CD4-positive, CD25-positive, alpha-beta regulatory T cell (primary cell): ENCODE data around the gene VENTX. TPM values are rescaled to one million over a fixed set of nuclear protein-coding genes. Genes with fewer than 3 reads are reported as not detected.

Experiments
- ATAC-seq, 2 donors: fragments of 150-1000 bp; cut with Tn5 transposase; one replicate each; pipeline ENCODE4 v1.10.0; 2021; ENCODE audit warnings: low read depth in 2 of 2, moderate number of reproducible peaks in 2 of 2, moderate library complexity in 1 of 2
- DNase-seq, 3 donors: peaks; one replicate each; pipeline versions ENCODE4 v3.0.0 to v3.0.0-alpha.2; 2012 to 2022; ENCODE audit warnings: mixed read lengths in 1 of 3
- H3K27ac ChIP-seq: one replicate; pipeline ENCODE4 v1.7.0; 2013; ENCODE audit warnings: mild to moderate bottlenecking, low read length; ENCODE audit not compliant: insufficient read depth, poor library complexity, severe bottlenecking
- H3K27me3 ChIP-seq: one replicate; pipeline ENCODE4 v1.7.0; 2013; ENCODE audit warnings: low read length; ENCODE audit not compliant: control insufficient read depth, insufficient read depth
- H3K36me3 ChIP-seq: one replicate; pipeline ENCODE4 v1.7.0; 2013; ENCODE audit warnings: mild to moderate bottlenecking, low read length, moderate library complexity; ENCODE audit not compliant: control insufficient read depth, insufficient read depth
- H3K4me1 ChIP-seq: 2 replicates; pipeline ENCODE4 v1.7.0; 2013; ENCODE audit warnings: mild to moderate bottlenecking, low read length; ENCODE audit not compliant: insufficient read depth, control insufficient read depth, poor library complexity, severe bottlenecking
- H3K4me3 ChIP-seq: one replicate; pipeline ENCODE4 v1.7.0; 2013; ENCODE audit warnings: low read depth, mild to moderate bottlenecking, low read length, moderate library complexity
- H3K9me3 ChIP-seq, 2 experiments: 1 replicate in 1 of 2; 2 replicates in 1 of 2; pipeline ENCODE4 v1.7.0; 2013; ENCODE audit warnings: low read length in 2 of 2, mild to moderate bottlenecking in 1 of 2, moderate library complexity in 1 of 2; ENCODE audit not compliant: control insufficient read depth in 2 of 2
- H3K27ac Mint-ChIP-seq, 3 donors: one replicate each; pipeline ENCODE4 v1.8.0; 2020 to 2022; ENCODE audit warnings: mild to moderate bottlenecking in 3 of 3, mixed read lengths in 3 of 3, moderate library complexity in 2 of 3
- H3K27me3 Mint-ChIP-seq: one replicate; pipeline ENCODE4 v1.8.0; 2022; ENCODE audit warnings: mild to moderate bottlenecking, mixed read lengths
- H3K36me3 Mint-ChIP-seq: one replicate; pipeline ENCODE4 v1.8.0; 2020; ENCODE audit warnings: mixed read lengths
- H3K4me1 Mint-ChIP-seq, 4 donors: one replicate each; pipeline ENCODE4 v1.8.0; 2020 to 2022; ENCODE audit warnings: mixed read lengths in 4 of 4, mild to moderate bottlenecking in 1 of 4
- H3K4me3 Mint-ChIP-seq, 4 donors: one replicate each; pipeline ENCODE4 v1.8.0; 2020 to 2022; ENCODE audit warnings: mild to moderate bottlenecking in 4 of 4, mixed read lengths in 4 of 4, moderate library complexity in 3 of 4
- H3K9me3 Mint-ChIP-seq, 7 donors: one replicate each; pipeline ENCODE4 v1.8.0; 2020 to 2022; ENCODE audit warnings: mixed read lengths in 7 of 7, mild to moderate bottlenecking in 3 of 7, moderate library complexity in 2 of 7
- polyA plus RNA-seq, 4 donors: library from polyadenylated mRNA; unstranded; fragments of 300-500 nt; fragmentation: Illumina TruSeq; gene quantifications; one replicate each; pipeline ENCODE4 v1.2.3, GENCODE V29; 2021
- total RNA-seq: library from RNA; stranded (reverse); gene quantifications from one replicate; pipeline ENCODE4 v1.2.3, GENCODE V29; 2022

Gene VENTX
- total and polyA plus RNA-seq, 5 donors from 2014 or later: not detected

- no peak overlapping the region for H3K4me3 ChIP-seq
- H3K36me3 Mint-ChIP-seq: peaks cover 37% of the 10 kb centered on the region
- H3K27ac Mint-ChIP-seq: no peak overlapping the region
- H3K27ac ChIP-seq: no peak overlapping the region
- ATAC-seq (no peak), DNase-seq (no peak)
- peaks cover 28% of the 10 kb centered on the region for H3K4me1 ChIP-seq
- peak overlapping the region in 1 of 4 donors; percentile 32 for H3K4me3 Mint-ChIP-seq
- peaks cover 0 to 25% (median 13%) of the 10 kb centered on the region in 4 donors for H3K4me1 Mint-ChIP-seq
- H3K9me3 ChIP-seq: no peaks in the 10 kb centered on the region
- peaks cover 51% of the 10 kb centered on the region for H3K36me3 ChIP-seq
- no peaks in the 10 kb centered on the region for H3K27me3 Mint-ChIP-seq
- H3K9me3 Mint-ChIP-seq: no peaks in the 10 kb centered on the region
- H3K27me3 ChIP-seq: no peaks in the 10 kb centered on the region
Measured at GRCh38 chr10:133281628-133282372, 44.1 kb downstream of the VENTX start.

GRCh38 chr10:133282846-133283390 lies 45.3 kb downstream of the VENTX start:
- ATAC-seq (no peak), DNase-seq (no peak)
- Histone ChIP-seq H3K27ac (no peak overlapping the region), H3K36me3 (peaks cover 55% of the 10 kb centered on the region), H3K9me3 (no peaks in the 10 kb centered on the region), H3K27me3 (no peaks in the 10 kb centered on the region), H3K4me1 (peaks cover 17% of the 10 kb centered on the region), H3K4me3 (no peak overlapping the region)
- Mint-ChIP-seq H3K27ac (no peak overlapping the region), H3K36me3 (peaks cover 40% of the 10 kb centered on the region), H3K9me3 (no peaks in the 10 kb centered on the region), H3K4me3 (no peak overlapping the region), H3K4me1 (peaks cover 0 to 20% (median 10%) of the 10 kb centered on the region in 4 donors), H3K27me3 (no peaks in the 10 kb centered on the region)

- Mint-ChIP-seq H3K27me3 (no peaks in the 10 kb centered on the region), H3K4me3 (no peak overlapping the region), H3K36me3 (peaks cover 43% of the 10 kb centered on the region), H3K27ac (peak overlapping the region in 1 of 3 donors; percentile 82), H3K4me1 (peaks cover 0 to 10% (median 4%) of the 10 kb centered on the region in 4 donors), H3K9me3 (no peaks in the 10 kb centered on the region)
- Histone ChIP-seq H3K9me3 (no peaks in the 10 kb centered on the region), H3K27ac (no peak overlapping the region), H3K36me3 (peaks cover 63% of the 10 kb centered on the region), H3K4me1 (peaks cover 7% of the 10 kb centered on the region), H3K27me3 (no peaks in the 10 kb centered on the region), H3K4me3 (no peak overlapping the region)
- no peak for ATAC-seq
- no peak for DNase-seq
Measured at GRCh38 chr10:133283931-133284330, 46.3 kb downstream of the VENTX start.

- Histone ChIP-seq H3K27ac (no peak overlapping the region), H3K9me3 (no peaks in the 10 kb centered on the region), H3K4me3 (no peak overlapping the region), H3K4me1 (no peaks in the 10 kb centered on the region), H3K27me3 (no peaks in the 10 kb centered on the region), H3K36me3 (peaks cover 73% of the 10 kb centered on the region)
- H3K27me3 Mint-ChIP-seq: no peaks in the 10 kb centered on the region
- no peak overlapping the region for H3K27ac Mint-ChIP-seq
- H3K36me3 Mint-ChIP-seq: peaks cover 49% of the 10 kb centered on the region
- H3K4me1 Mint-ChIP-seq: peaks cover 0 to 4% (median 0%) of the 10 kb centered on the region in 4 donors
- H3K9me3 Mint-ChIP-seq: no peaks in the 10 kb centered on the region
- no peak overlapping the region for H3K4me3 Mint-ChIP-seq
- no peak for DNase-seq
- ATAC-seq: no peak
Measured at GRCh38 chr10:133285217-133285616, 47.6 kb downstream of the VENTX start.

GRCh38 chr10:133286366-133286765 lies 48.7 kb downstream of the VENTX start:
- no peak for DNase-seq
- Histone ChIP-seq H3K36me3 (peaks cover 80% of the 10 kb centered on the region), H3K4me3 (no peak overlapping the region), H3K9me3 (no peaks in the 10 kb centered on the region), H3K27me3 (no peaks in the 10 kb centered on the region), H3K4me1 (no peaks in the 10 kb centered on the region), H3K27ac (no peak overlapping the region)
- no peaks in the 10 kb centered on the region for H3K9me3 Mint-ChIP-seq
- H3K4me3 Mint-ChIP-seq: no peak overlapping the region
- H3K27me3 Mint-ChIP-seq: no peaks in the 10 kb centered on the region
- ATAC-seq: no peak
- peaks cover 0 to 4% (median 0%) of the 10 kb centered on the region in 4 donors for H3K4me1 Mint-ChIP-seq
- H3K27ac Mint-ChIP-seq: peak overlapping the region in 1 of 3 donors; percentile 27
- peaks cover 55% of the 10 kb centered on the region for H3K36me3 Mint-ChIP-seq

GRCh38 chr10:133287832-133288500 lies 50.3 kb downstream of the VENTX start:
- Mint-ChIP-seq H3K27ac (no peak overlapping the region), H3K4me1 (peaks cover 0 to 4% (median 0%) of the 10 kb centered on the region in 4 donors), H3K36me3 (peaks cover 44% of the 10 kb centered on the region), H3K9me3 (no peaks in the 10 kb centered on the region), H3K27me3 (no peaks in the 10 kb centered on the region), H3K4me3 (no peak overlapping the region)
- ATAC-seq (no peak), DNase-seq (no peak)
- Histone ChIP-seq H3K27me3 (no peaks in the 10 kb centered on the region), H3K36me3 (peaks cover 75% of the 10 kb centered on the region), H3K4me3 (no peak overlapping the region), H3K4me1 (no peaks in the 10 kb centered on the region), H3K9me3 (no peaks in the 10 kb centered on the region), H3K27ac (no peak overlapping the region)

- DNase-seq (no peak), ATAC-seq (no peak)
- no peaks in the 10 kb centered on the region for H3K27me3 Mint-ChIP-seq
- H3K9me3 ChIP-seq: no peaks in the 10 kb centered on the region
- H3K27ac ChIP-seq: no peak overlapping the region
- peaks cover 42% of the 10 kb centered on the region for H3K36me3 Mint-ChIP-seq
- no peak overlapping the region for H3K4me3 Mint-ChIP-seq
- H3K4me3 ChIP-seq: no peak overlapping the region
- H3K9me3 Mint-ChIP-seq: no peaks in the 10 kb centered on the region
- peaks cover 73% of the 10 kb centered on the region for H3K36me3 ChIP-seq
- no peak overlapping the region for H3K27ac Mint-ChIP-seq
- peaks cover 0 to 4% (median 0%) of the 10 kb centered on the region in 4 donors for H3K4me1 Mint-ChIP-seq
- H3K4me1 ChIP-seq: no peaks in the 10 kb centered on the region
- no peaks in the 10 kb centered on the region for H3K27me3 ChIP-seq
Measured at GRCh38 chr10:133289761-133290160, 52.1 kb downstream of the VENTX start.
